Suppressor macrophage treated with lipopolysaccharide for 4 hours (primary cell): ENCODE measurements around the gene PGA4.
"Not testable (repeated sequence)": the region's sequence is repeated elsewhere in the genome, so short reads cannot be mapped to it uniquely, and the experiment has no call there.

ENCODE experiments used
- DNase-seq: peaks from one replicate; pipeline ENCODE4 v3.0.0-alpha.2; 2020

Gene PGA4

DNA sequence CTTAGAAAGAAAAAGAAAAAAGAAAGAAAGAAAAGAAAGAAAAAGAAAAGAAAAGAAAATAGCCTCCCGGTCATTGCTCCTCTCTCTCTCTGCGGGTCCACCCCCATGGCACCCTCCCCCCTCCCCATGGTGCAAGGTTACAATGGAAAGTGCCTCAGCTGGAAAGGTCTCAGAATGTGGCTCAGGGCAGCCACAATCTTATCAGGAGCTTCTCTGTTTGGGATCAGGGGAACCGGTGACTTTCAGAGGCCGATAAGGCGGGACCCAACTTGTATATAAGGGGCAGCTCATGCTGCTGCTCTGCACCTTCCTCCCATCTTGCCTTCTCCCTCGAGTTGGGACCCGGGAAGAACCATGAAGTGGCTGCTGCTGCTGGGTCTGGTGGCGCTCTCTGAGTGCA is at the start of gene PGA4:
Gene PGA4, plus strand, starts transcription at position 301 of the 400 bp plus-strand sequence. Its CDS starts 54 bp downstream, at position 355.
- DNase-seq: not testable (repeated sequence)

DNA sequence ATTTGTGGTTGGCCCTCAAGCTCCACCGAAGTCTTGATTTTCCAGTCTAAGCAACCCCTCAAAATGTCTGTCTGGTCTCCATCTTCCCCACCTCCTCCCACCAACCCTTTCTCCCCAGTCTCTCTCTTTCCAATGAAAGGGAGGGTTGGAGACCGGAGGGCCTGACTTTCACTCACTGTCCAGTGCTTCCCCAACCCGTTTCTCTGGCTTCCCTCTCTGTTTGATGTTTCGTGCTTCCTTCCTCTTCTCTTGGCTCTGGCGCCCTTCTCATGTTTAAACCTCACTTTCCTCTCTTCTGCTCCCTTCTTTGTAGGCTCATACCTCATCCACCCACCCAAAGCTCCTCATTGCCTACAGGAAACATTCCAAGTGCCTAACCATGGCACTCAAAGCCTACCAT is 49.8 kb upstream of the PGA4 start:
- DNase-seq: peak; percentile 28

DNA sequence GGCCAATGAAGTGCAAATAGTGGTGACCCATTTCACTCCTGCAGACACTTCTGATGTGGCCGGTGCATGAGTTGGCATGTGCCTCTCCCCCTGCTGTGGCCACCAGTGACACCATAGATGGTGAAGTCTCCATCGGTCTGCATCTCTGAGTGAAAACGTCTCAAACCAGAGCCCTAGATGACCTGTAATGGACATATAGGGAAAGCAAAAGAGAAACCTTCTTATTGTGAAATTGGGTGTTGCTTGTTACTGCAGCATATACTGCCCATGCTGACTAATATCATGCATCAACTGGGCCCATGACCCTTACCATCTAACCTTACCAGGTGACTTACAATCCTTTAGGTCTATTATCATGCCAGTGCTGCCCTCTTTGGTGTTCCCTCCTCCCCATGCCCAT is 49.3 kb upstream of the PGA4 start:
- peak; percentile 48 for DNase-seq

DNA sequence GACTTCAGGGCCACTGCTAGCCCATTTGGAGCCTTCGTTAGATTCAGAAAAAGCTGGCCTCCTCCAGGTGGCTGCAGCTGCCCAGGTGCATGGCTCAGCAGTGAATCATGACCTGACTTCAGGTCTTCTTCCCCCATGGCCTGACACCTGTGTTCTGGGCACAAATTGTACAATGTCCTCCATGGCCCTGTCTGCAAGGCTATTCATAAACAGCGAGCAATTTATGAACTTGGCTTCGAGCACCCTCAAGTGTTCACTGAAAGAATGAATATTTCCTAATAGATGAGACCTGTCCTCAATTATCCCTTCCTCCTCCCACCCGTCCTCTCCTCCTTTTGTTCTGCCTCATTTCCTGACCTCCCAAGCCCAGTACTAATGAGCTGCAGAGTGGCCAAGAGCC is 48.7 kb upstream of the PGA4 start:
- no peak for DNase-seq

DNA sequence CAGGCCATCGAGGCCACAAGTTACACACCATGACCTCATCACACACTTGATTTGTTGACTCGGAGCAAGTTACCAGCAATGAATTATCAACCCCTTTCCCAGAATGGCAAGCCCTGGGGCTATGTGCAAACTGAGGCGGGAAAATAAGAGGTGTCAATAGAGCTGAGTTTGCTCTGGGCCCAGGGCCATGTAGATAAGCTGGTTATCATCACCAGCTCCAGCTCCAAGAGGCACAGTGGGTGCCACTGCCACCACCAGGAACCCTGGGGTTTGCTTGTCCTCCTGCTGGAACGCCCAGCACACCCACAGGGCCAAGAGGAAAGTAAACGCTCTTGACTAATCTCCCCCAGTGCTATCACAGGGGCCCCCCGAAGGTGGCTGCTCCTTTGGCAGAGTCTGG is 47.9 kb upstream of the PGA4 start:
- no peak for DNase-seq

DNA sequence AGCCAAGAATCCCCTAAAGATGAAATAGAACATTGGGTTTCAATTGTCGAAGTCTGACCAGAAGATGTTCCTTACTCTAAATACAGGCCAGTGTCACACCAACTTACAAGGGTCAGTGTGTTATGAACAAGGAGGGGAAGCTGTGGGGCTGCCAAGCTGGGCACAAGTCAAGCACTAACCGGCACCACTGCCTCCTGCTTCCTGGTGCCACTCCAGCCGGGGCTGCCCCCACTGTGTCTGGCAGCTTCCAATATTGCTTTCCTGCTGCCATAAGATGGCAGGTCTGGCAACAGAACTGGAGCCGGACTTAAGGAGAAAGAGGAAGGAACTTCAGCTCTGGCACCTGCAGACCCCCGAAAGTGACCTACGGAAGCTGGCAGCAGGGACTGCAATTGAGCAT is 47.2 kb upstream of the PGA4 start:
- DNase-seq: no peak

DNA sequence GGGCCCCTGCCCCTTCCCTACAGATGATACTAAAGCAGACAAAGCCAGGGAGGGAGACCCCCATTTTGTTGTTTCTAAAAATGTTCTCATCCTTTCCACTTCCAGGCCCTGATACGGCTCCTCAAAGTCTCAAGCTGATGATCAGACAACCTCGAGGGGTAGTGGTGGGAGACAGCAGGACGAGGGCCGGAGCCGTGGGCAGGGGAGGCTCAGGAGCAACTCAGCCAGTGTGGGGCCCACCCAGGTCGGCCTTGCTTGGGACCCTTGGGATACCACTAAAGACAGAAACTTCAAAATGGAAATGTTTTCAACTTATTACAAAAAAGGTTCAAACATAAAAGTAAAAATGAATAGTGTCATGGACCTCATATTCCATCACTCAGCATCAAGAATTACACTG is 45.7 kb upstream of the PGA4 start:
- no peak for DNase-seq

DNA sequence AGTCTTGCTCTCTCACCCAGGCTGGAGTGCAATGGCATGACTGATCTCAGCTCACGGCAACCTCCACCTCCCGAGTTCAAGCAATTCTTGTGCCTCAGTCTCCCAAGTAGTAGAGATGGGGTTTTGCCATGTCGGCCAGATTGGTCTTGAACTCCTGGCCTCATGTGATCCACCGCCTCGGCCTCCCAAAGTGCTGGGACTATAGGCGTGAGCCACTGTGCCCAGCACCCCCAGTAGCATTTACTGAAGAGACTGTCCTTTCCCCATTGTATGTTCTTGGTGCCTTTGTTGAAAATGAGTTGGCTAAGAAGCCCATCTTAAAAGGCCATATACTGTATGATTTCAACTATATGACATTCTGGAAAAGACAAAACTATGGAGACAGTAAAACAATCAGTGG is 41.9 kb upstream of the PGA4 start:
- not testable (repeated sequence) for DNase-seq

DNA sequence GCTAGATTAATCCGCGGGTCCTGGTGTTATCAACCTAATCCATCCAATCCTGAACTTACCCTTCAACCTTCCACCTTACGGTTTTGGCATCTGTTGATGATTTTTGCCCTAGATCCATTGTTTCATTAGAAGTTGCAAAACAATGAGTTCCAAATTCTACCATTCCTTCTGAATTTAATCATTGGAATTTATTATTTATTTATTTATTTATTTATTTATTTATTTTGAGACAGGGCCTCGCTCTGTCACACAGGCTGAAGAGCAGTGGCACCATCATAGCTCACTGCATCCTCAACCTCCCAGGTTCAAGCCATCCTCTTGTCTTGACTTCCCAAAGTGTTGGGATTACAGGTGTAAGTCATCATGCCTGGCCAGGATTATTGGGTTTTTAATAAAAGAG is 40.7 kb upstream of the PGA4 start:
- DNase-seq: no peak

DNA sequence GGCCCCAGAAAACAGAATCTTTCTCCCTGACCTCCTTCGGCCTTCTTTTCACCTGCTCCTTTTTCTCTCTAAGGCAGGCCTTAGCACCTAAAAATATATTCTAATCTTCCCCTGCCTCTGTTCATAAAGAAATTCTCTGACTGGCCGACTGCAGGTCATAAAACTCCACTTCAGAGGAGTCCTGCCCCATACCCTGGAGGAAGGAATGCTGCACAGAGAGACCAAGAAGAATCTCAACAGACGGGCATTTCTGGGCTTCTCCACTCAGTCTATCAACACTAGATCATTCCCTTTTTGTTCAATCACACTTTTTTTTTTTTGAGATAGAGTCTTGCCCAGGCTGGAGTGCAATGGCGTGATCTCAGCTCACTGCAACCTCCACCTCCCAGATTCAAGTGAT is 38.5 kb upstream of the PGA4 start:
- no peak for DNase-seq

DNA sequence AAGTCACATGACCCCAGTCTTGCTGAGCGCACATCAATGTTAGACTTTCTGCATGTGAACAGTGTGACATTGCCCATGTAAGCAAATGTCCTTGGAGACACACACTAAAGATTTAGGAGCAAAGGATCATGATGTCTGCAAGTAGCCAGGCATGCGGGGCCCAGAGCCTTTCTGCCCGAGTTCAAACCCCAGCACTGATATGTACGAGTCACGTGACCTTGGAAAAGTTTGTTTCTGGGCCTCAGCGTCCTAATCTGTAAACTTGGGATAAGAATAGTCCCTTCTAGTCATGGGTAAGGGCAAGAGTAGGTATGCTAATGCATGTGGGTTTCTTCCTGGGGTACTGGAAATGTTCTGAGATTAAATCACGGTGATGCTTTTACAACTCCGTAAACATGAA is 35.6 kb upstream of the PGA4 start:
- no peak for DNase-seq

DNA sequence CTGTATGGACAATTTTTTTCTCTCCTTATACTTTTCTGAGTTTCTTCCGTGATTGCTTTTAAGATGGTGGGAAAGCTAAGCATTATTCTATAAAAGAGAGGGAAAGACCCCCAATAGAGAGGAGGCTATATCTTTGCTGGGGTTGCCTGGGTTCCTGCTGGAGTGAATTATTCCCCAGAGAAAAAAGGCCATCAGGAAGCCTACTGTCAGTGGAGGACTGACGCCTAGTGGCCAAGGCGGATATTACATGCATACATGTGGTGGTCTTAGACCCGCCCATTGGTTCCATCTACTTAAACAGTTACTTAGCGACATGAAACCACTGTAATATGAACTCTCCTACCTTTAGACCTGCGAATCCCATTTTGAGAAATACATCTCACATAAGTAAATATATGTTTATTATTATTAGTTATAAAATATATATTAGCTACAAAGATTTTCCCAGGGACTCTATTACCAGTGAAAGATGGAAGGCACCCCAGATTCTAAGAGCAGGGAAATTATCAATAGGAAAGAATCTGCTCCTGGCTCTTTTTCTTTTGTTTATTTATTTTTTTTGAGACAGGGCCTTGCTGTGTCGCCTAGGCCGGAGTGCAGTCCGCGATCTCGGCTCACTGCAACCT is 34.5 kb upstream of the PGA4 start:
- DNase-seq: peak; percentile 86

DNA sequence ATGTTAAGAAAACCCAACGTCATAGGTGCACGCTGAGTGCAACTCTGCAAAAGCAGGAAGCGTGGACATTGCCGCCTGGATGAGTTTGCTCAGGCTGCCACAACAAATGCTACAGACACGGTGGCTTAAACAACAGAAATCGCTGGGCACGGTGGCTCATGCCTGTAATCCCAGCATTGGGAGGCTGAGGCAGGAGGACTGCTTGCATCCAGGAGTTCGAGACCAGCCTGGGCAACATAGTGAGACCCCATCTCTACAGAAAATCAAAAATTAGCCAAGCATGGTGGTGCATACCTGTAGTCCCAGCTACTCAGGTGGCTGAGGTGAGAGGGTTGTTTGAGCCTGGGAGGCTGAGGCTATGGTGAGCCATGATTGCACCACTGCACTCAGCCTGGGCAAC is 32.2 kb upstream of the PGA4 start:
- DNase-seq: no peak

DNA sequence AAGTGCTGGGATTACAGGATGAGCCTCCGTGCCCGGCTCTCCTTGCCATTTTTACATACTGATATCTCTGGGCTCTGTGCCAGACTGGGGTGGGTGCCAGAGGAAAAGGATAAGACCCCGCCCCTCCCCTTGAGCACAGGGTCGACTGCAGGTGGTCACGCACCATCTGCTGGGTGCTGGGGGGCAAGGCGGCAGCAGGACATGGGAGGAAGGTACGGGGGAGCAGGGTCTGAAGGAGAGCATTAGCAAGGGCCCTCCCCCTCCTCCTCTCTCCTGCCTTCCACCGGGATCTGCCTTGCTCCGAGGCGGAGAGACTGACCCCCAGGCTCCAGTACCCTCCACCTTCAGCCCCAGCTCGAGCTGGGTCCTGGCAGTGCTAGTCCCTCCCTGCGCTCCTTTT is 28.6 kb upstream of the PGA4 start:
- DNase-seq: no peak

DNA sequence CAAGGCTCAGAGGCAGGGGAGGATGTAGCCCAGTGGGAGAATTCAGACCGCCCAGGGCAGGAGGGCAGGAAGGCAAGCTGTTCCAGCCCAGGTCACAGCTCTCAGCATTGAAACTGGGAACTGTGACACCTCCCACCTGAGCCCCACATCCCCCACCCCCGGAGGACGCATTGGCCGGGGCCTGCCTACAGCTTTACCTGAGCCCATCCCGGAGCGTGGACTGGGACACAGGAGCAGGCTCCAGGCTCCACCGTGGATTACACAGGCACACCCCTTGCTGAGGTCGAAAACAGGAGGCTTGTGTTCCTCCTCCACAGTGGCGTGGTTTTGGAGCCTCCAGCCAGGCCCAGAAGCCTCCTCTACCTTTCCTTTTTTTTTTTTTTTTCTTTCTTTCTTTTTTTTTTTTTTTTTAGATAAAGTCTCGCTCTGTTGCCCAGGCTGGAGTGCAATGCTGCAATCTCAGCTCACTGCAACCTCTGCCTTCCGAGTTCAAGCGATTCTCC is 27.9 kb upstream of the PGA4 start:
- no peak for DNase-seq

DNA sequence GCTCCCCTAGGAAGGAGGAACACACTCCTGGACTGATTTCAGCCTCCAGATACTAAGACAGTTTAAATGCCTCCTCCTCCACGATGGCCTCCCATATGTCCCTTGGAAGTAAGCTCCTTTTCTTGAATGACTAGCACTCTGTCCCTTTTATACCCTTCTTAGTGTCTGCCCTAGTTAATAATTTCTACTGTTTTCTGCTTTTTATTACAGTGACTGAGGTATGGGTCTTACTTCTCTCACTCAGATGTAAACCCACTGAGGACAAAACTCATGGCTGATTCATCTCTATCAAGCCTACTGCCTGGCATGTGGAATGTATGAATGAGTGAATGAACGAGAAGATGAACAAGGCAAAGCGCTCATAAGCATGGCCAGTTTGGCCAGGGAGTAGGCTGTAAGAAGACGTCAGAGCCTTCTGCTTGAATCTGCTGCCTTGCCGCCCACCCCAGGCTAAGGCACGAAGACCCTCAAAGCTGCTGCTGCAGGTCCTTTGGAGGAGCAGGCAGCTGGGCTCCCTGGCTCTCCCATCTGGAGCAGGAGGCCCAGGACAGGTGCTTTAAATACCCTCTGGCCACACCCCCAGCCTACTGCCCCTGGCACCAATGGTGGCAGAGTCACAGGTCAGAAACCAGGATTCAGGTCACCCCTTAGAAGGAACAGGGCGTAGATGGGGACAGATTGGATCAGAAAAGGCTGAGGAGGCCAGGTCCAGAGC is 27.0 kb upstream of the PGA4 start:
- no peak for DNase-seq

DNA sequence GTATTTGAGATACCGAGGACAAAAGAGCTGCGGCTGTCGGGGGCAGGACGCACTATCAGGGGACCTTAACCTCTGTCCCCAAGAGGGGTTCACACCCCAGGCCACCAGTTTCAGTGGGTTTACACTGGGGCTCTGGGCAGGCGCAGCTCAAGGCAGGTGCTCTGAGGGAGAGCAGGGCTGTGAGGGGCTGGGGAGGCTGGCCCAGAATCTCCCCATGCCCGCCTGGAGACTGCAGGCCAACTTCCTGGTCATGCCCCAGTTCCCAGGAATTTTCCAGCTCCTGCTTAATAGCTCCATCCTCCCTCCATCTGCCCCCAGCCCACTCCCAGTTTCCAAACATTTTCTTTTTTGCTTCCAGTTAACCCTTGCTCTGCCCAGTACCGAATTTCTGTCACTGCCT is 26.4 kb upstream of the PGA4 start:
- no peak for DNase-seq

DNA sequence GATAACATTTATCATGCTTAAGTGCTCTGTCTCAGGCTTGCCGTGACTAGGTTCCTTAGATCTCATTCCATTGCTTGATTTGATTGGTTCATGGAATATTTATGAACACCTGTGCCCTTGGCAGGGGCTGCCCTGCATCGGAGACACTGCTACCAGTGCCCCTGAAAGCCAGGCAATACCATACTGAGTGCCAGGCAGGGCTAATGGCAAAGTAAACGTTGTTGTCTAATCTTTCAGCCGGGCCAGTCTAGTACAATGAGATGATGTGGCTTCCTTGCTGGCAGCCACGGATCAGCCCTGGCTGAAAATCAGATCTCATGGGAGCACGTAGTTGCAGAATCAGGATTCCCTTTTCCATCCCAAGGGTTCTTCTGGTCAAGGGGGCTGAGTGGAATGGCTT is 23.8 kb upstream of the PGA4 start:
- no peak for DNase-seq

DNA sequence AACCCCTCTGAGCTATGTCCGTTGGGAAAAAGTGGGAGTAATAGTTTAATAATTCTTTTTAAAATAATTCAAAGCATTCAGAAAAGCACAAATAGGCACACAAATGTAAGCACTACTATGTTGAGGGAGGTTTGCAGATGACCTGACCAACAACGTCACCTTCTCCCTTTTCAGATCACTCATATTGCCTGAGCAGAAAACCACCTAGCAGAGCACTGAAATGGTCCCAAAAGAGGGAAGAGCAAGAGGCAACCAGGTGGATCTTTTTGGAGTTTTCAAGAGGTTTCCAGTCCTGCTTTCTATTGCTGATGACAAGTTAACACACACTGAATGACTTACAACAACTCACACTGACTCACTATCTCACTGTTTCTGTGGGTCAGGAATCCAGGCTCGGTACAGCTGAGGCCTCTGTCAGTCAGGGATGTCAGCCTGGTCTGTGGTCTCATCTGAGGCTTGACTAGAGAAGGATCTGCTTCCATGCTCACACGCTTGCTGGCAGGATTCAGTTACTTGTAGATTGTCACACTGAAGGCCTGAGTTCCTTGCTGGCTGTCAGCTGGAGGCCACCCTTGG is 23.1 kb upstream of the PGA4 start:
- no peak for DNase-seq

DNA sequence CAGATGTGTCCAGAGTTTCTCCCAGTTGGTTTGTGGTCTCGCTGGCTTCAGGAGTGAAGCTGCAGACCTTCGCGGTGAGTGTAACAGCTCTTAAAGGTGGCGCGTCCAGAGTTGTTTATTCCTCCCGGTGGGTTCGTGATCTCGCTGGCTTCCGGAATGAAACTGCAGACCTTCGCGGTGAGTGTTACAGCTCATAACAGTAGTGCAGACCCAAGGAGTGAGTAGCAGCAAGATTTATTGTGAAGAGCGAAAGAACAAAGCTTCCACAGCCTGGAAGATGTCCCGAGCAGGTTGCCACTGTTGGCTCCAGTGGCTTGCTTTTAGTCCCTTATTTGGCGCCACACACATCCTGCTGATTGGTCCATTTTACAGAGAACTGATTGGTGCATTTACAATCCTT is 20.7 kb upstream of the PGA4 start:
- no peak for DNase-seq

DNA sequence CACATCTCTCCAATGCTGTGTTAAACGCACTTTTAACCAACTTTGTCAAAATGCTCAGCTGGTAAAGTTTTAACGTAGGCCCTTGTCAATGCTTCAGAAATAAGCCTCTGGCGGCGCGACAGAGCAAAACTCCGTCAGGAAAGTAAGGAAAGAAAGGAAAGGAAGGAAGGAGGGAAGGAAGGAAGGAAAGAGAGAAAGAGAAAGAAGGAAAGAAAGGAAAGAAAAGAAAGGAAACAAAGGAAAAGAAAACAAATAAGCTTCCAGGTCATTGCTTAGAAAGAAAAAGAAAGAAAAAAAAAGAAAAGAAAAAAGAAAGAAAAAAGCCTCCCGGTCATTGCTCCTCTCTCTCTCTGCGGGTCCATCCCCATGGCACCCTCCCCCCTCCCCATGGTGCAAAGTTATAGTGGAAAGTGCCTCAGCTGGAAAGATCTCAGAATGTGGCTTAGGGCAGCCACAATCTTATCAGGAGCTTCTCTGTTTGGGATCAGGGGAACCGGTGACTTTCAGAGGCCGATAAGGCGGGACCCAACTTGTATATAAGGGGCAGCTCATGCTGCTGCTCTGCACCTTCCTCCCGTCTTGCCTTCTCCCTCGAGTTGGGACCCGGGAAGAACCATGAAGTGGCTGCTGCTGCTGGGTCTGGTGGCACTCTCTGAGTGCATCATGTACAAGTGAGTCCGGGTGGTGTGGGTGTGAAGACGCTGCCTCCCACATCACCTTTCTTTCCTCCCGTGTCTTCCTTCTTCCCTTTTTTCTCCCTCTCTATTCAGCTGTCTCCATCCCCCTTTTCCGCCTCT is 19.0 kb upstream of the PGA4 start, which contains the start of gene PGA3:
Gene PGA3, plus strand, starts transcription at position 566 of the 797 bp plus-strand sequence. Its CDS starts 50 bp downstream, at position 616.
- DNase-seq: not testable (repeated sequence)

DNA sequence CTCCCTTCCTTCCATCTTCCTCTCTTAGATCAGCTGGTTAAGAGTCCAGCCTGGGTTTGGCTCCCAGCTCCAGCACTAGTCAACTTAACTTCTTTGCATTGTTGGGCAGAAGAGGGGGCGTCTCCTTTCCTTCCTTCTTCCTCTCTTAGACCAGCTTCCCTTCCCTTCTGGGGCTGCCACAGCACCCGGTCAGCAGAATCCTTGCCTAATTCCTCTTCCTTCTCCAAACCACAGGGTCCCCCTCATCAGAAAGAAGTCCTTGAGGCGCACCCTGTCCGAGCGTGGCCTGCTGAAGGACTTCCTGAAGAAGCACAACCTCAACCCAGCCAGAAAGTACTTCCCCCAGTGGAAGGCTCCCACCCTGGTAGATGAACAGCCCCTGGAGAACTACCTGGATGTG is 18.3 kb upstream of the PGA4 start:
- not testable (repeated sequence) for DNase-seq

DNA sequence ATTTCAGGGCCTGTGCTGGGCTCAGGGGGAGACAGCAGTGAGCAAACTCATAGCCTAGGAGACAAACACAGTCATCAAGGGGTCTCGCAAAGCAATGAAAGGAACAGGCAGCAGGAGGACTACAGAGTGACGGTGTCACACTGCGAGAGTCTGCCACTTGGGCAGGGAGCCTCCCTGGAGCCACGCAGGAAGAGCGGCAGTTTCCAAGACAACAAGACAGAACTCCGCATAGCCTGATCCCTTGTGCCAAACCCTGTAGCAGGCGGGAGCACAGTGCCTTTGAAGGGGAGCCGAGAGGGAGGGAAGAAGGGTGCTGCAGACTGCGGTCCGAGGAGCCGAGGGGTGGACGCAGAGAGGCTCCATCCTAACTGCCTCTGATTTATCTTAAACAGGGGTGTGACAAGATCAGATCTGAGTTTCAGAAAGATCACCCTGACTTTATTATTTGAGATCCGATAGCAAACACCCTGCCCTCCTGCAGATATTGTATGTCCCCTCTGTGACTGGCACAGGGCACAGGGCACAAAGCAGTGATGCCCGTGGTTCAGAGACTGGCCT is 17.6 kb upstream of the PGA4 start:
- DNase-seq: not testable (repeated sequence)
